Naive thymus-derived CD8-positive, alpha-beta T cell (primary cell): Measurements from ENCODE around the gene CACNA1B. TPM values are rescaled to one million over a fixed set of nuclear protein-coding genes. Genes with fewer than 3 reads are reported as not detected.
"Not testable (repeated sequence)": the region's sequence is repeated elsewhere in the genome, so short reads cannot be mapped to it uniquely, and the experiment has no call there.

ENCODE experiments used
- ATAC-seq, 2 donors: fragments of 150-1000 bp; cut with Tn5 transposase in 1 of 2; sonication (Bioruptor Pico), chemical (Tn5 transposase) in 1 of 2; 1 replicate in 1 of 2; 2 replicates in 1 of 2; pipeline ENCODE4 v1.10.0; 2021; ENCODE audit warnings: mild to moderate bottlenecking in 2 of 2, moderate library complexity in 2 of 2
- POLR2A ChIA-PET: fragments of 350-600 bp; sonication (Branson Sonifier 250); formaldehyde crosslinking; loops from one replicate; lab custom pipeline; 2021; ENCODE audit warnings: antibody characterized with exemption; lab: Charles Lee
- DNase-seq, 10 donors: peaks; one replicate each; pipeline versions ENCODE4 v3.0.0 to v3.0.0-alpha.2; 2020 to 2022
- H3K27ac Mint-ChIP-seq, 10 donors: one replicate each; pipeline ENCODE4 v1.8.0; 2020 to 2022; ENCODE audit warnings: mild to moderate bottlenecking in 10 of 10, mixed read lengths in 10 of 10, moderate library complexity in 4 of 10, inconsistent platforms in 1 of 10
- H3K27me3 Mint-ChIP-seq, 5 donors: one replicate each; pipeline ENCODE4 v1.8.0; 2021 to 2022; ENCODE audit warnings: mixed read lengths in 5 of 5
- H3K36me3 Mint-ChIP-seq, 3 donors: one replicate each; pipeline ENCODE4 v1.8.0; 2020 to 2022; ENCODE audit warnings: mixed read lengths in 3 of 3, mild to moderate bottlenecking in 2 of 3, inconsistent platforms in 1 of 3
- H3K4me1 Mint-ChIP-seq, 4 donors: one replicate each; pipeline ENCODE4 v1.8.0; 2021 to 2022; ENCODE audit warnings: mixed read lengths in 4 of 4
- H3K4me3 Mint-ChIP-seq, 10 donors: one replicate each; pipeline ENCODE4 v1.8.0; 2020 to 2022; ENCODE audit warnings: mild to moderate bottlenecking in 10 of 10, mixed read lengths in 10 of 10, moderate library complexity in 6 of 10, inconsistent platforms in 1 of 10
- H3K9me3 Mint-ChIP-seq, 9 donors: one replicate each; pipeline ENCODE4 v1.8.0; 2020 to 2022; ENCODE audit warnings: mixed read lengths in 9 of 9, mild to moderate bottlenecking in 3 of 9, inconsistent platforms in 1 of 9, moderate library complexity in 1 of 9
- polyA plus RNA-seq, 3 donors: library from polyadenylated mRNA; unstranded; fragments of 300-500 nt; fragmentation: Illumina TruSeq; gene quantifications; one replicate each; pipeline ENCODE4 v1.2.3, GENCODE V29; 2021
- total RNA-seq, 8 experiments: library from RNA in 2 of 8; stranded (reverse) in 2 of 8; gene quantifications; one replicate each; pipeline ENCODE4 v1.2.3 and lab custom pipeline; 2021 to 2026

CACNA1B gene
- total and polyA plus RNA-seq, 5 experiments from 2014 or later: not detected

GRCh38 chr9:138011951-138012500 lies 134.4 kb downstream of the CACNA1B start:
- peaks cover 0 to 4% (median 0%) of the 10 kb centered on the region in 4 donors for H3K4me1 Mint-ChIP-seq

GRCh38 chr9:138013273-138013672 lies 135.7 kb downstream of the CACNA1B start:
- DNase-seq: no peak
- Mint-ChIP-seq H3K4me1 (peaks cover 0 to 4% (median 0%) of the 10 kb centered on the region in 4 donors), H3K36me3 (no peaks in the 10 kb centered on the region), H3K27ac (no peak overlapping the region), H3K4me3 (no peak overlapping the region), H3K27me3 (peaks cover 0 to 3% (median 0%) of the 10 kb centered on the region in 5 donors), H3K9me3 (no peaks in the 10 kb centered on the region)
- ATAC-seq: no peak
- POLR2A ChIA-PET: no interaction called here

More at GRCh38 chr9:138011951-138012500, 134.4 kb downstream of the CACNA1B start:
- POLR2A ChIA-PET: no interaction called here
- H3K9me3 Mint-ChIP-seq: no peaks in the 10 kb centered on the region
- no peaks in the 10 kb centered on the region for H3K36me3 Mint-ChIP-seq
- H3K27me3 Mint-ChIP-seq: peaks cover 0 to 3% (median 0%) of the 10 kb centered on the region in 5 donors
- no peak for ATAC-seq
- H3K4me3 Mint-ChIP-seq: no peak overlapping the region
- DNase-seq: no peak
- H3K27ac Mint-ChIP-seq: no peak overlapping the region

GRCh38 chr9:138013836-138014562 lies 136.4 kb downstream of the CACNA1B start:
- peaks cover 0 to 4% (median 0%) of the 10 kb centered on the region in 4 donors for H3K4me1 Mint-ChIP-seq
- no peak overlapping the region for H3K4me3 Mint-ChIP-seq
- no peak for DNase-seq
- H3K27ac Mint-ChIP-seq: no peak overlapping the region
- H3K36me3 Mint-ChIP-seq: no peaks in the 10 kb centered on the region
- ATAC-seq: no peak
- H3K27me3 Mint-ChIP-seq: peaks cover 0 to 3% (median 0%) of the 10 kb centered on the region in 5 donors
- POLR2A ChIA-PET: no interaction called here
- no peaks in the 10 kb centered on the region for H3K9me3 Mint-ChIP-seq

- no peak overlapping the region for H3K4me3 Mint-ChIP-seq
- peaks cover 0 to 3% (median 0%) of the 10 kb centered on the region in 4 donors for H3K4me1 Mint-ChIP-seq
- no peak overlapping the region for H3K27ac Mint-ChIP-seq
- peaks cover 0 to 3% (median 0%) of the 10 kb centered on the region in 5 donors for H3K27me3 Mint-ChIP-seq
- H3K9me3 Mint-ChIP-seq: no peaks in the 10 kb centered on the region
- ATAC-seq (no peak), DNase-seq (no peak)
- no peaks in the 10 kb centered on the region for H3K36me3 Mint-ChIP-seq
- POLR2A ChIA-PET: no interaction called here
Observed at GRCh38 chr9:138014563-138014945, 137.0 kb downstream of the CACNA1B start.

- DNase-seq (no peak), ATAC-seq (no peak)
- POLR2A ChIA-PET: no interaction called here
- Mint-ChIP-seq H3K27me3 (peaks cover 0 to 3% (median 0%) of the 10 kb centered on the region in 5 donors), H3K4me3 (no peak overlapping the region), H3K36me3 (no peaks in the 10 kb centered on the region), H3K27ac (peak overlapping the region in 1 of 10 donors; percentile 62), H3K4me1 (peaks cover 0 to 2% (median 0%) of the 10 kb centered on the region in 4 donors), H3K9me3 (no peaks in the 10 kb centered on the region)
Observed at GRCh38 chr9:138015021-138015829, 137.6 kb downstream of the CACNA1B start.

- peaks cover 0 to 2% (median 0%) of the 10 kb centered on the region in 4 donors for H3K4me1 Mint-ChIP-seq
- DNase-seq (no peak), ATAC-seq (no peak)
- POLR2A ChIA-PET: no interaction called here
- peak overlapping the region in 2 of 10 donors; percentile 4 to 40 for H3K27ac Mint-ChIP-seq
- H3K9me3 Mint-ChIP-seq: no peaks in the 10 kb centered on the region
- H3K27me3 Mint-ChIP-seq: peaks cover 0 to 9% (median 2%) of the 10 kb centered on the region in 5 donors
- H3K4me3 Mint-ChIP-seq: no peak overlapping the region
- no peaks in the 10 kb centered on the region for H3K36me3 Mint-ChIP-seq
Observed at GRCh38 chr9:138016406-138017187, 139.0 kb downstream of the CACNA1B start.

GRCh38 chr9:138017200-138017599 lies 139.6 kb downstream of the CACNA1B start:
- ATAC-seq (no peak), DNase-seq (no peak)
- Mint-ChIP-seq H3K27ac (peak overlapping the region in 3 of 10 donors; percentile 4 to 65 (median 40)), H3K4me1 (peaks cover 0 to 2% (median 0%) of the 10 kb centered on the region in 4 donors), H3K27me3 (peaks cover 3 to 14% (median 7%) of the 10 kb centered on the region in 5 donors), H3K9me3 (no peaks in the 10 kb centered on the region), H3K4me3 (no peak overlapping the region), H3K36me3 (no peaks in the 10 kb centered on the region)
- POLR2A ChIA-PET: no interaction called here

GRCh38 chr9:138019514-138019913 lies 141.9 kb downstream of the CACNA1B start:
- ATAC-seq, H3K36me3 Mint-ChIP-seq, POLR2A ChIA-PET, H3K4me1 Mint-ChIP-seq, H3K9me3 Mint-ChIP-seq, DNase-seq: not testable (repeated sequence)
- peak overlapping the region in 1 of 10 donors; percentile 29 for H3K27ac Mint-ChIP-seq
- H3K4me3 Mint-ChIP-seq: peak overlapping the region in 1 of 10 donors; percentile 48
- H3K27me3 Mint-ChIP-seq: peaks cover 5 to 24% (median 13%) of the 10 kb centered on the region in 5 donors

- Mint-ChIP-seq H3K27me3 (peaks cover 8 to 32% (median 16%) of the 10 kb centered on the region in 5 donors), H3K4me1 (peaks cover 0 to 3% (median 2%) of the 10 kb centered on the region in 4 donors), H3K9me3 (no peaks in the 10 kb centered on the region), H3K36me3 (no peaks in the 10 kb centered on the region), H3K27ac (no peak overlapping the region), H3K4me3 (no peak overlapping the region)
- POLR2A ChIA-PET: no interaction called here
- DNase-seq: no peak
- no peak for ATAC-seq
Observed at GRCh38 chr9:138020120-138020794, 142.7 kb downstream of the CACNA1B start.

- peaks cover 0 to 3% (median 2%) of the 10 kb centered on the region in 4 donors for H3K4me1 Mint-ChIP-seq
Observed at GRCh38 chr9:138020795-138021182, 143.2 kb downstream of the CACNA1B start.

GRCh38 chr9:138021251-138022056 lies 143.9 kb downstream of the CACNA1B start:
- Mint-ChIP-seq H3K36me3 (no peaks in the 10 kb centered on the region), H3K4me3 (peak overlapping the region in 2 of 10 donors; percentile 24 to 46), H3K4me1 (peaks cover 0 to 3% (median under 1%) of the 10 kb centered on the region in 4 donors), H3K27me3 (peaks cover 10 to 42% (median 25%) of the 10 kb centered on the region in 5 donors), H3K9me3 (no peaks in the 10 kb centered on the region), H3K27ac (no peak overlapping the region)
- POLR2A ChIA-PET: no interaction called here
- DNase-seq (no peak), ATAC-seq (no peak)

More at GRCh38 chr9:138020795-138021182, 143.2 kb downstream of the CACNA1B start:
- DNase-seq (no peak), ATAC-seq (no peak)
- Mint-ChIP-seq H3K36me3 (no peaks in the 10 kb centered on the region), H3K9me3 (no peaks in the 10 kb centered on the region), H3K4me3 (no peak overlapping the region), H3K27me3 (peaks cover 10 to 36% (median 20%) of the 10 kb centered on the region in 5 donors), H3K27ac (peak overlapping the region in 1 of 10 donors; percentile 34)
- POLR2A ChIA-PET: no interaction called here
